Measurements from ENCODE around the gene USP13.

DNA sequence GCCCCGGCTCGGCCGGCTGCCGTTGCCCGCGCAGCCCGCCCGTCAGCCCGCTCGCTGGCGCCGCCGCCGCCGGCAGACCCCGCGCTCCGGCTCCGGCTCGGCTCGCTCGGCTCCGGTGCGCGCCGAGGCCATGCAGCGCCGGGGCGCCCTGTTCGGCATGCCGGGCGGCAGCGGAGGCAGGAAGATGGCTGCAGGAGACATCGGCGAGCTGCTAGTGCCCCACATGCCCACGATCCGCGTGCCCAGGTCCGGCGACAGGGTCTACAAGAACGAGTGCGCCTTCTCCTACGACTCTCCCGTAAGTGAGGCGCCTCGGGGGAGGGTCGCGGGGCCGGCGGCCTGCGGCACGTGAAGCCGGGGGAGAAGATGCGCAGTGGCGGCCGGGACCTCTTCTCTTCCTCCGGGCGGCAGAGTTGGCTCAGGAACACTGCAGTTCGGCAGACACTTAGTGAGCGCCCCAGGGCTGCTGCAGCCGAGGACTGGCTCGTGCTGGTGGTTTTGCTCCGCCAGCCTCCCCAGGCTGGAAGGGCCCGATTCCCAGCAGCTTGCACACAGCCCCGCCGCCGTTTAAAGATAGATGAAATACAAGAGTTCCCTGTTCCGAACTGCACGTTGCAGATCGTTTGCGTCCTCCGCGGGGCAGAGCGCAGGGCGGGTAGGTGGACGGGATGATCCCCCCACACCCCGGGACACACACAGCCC, 407 bp downstream of the USP13 start:
- TF ChIP-seq, protein P1, sequence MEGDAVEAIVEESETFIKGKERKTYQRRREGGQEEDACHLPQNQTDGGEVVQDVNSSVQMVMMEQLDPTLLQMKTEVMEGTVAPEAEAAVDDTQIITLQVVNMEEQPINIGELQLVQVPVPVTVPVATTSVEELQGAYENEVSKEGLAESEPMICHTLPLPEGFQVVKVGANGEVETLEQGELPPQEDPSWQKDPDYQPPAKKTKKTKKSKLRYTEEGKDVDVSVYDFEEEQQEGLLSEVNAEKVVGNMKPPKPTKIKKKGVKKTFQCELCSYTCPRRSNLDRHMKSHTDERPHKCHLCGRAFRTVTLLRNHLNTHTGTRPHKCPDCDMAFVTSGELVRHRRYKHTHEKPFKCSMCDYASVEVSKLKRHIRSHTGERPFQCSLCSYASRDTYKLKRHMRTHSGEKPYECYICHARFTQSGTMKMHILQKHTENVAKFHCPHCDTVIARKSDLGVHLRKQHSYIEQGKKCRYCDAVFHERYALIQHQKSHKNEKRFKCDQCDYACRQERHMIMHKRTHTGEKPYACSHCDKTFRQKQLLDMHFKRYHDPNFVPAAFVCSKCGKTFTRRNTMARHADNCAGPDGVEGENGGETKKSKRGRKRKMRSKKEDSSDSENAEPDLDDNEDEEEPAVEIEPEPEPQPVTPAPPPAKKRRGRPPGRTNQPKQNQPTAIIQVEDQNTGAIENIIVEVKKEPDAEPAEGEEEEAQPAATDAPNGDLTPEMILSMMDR (IDR thresholded peaks at IDR 0.05; ENCODE audit: poor library complexity) = peak; percentile 32
- no peak for TF ChIP-seq EZH2phosphoT487 (IDR thresholded peaks at IDR 0.05; ENCODE audit: low read depth, severe bottlenecking, unreplicated experiment)

All from hepatocyte (in vitro differentiated cells).